MM.1S (cell line): ENCODE results near the gene AUTS2.

Experiments
- EZH2 ChIP-seq: fragments of 300-600 bp; sonication (generic); optimal IDR thresholded peaks from 2 replicates; pipeline ENCODE3; 2017; ENCODE audit warnings: low read depth, mild to moderate bottlenecking, antibody characterized with exemption, low read length, mixed read lengths
- TF ChIP-seq, protein P1 (sequence below): fragments of 300-600 bp; sonication (generic); IDR thresholded peaks from 2 replicates; pipeline ENCODE4 v1.5.1; 2016; ENCODE audit warnings: antibody characterized with exemption, low read length, mixed read lengths

GRCh38 chr7:70384891-70385290 is 786.6 kb downstream of the AUTS2 start:
- TF ChIP-seq, protein P1, sequence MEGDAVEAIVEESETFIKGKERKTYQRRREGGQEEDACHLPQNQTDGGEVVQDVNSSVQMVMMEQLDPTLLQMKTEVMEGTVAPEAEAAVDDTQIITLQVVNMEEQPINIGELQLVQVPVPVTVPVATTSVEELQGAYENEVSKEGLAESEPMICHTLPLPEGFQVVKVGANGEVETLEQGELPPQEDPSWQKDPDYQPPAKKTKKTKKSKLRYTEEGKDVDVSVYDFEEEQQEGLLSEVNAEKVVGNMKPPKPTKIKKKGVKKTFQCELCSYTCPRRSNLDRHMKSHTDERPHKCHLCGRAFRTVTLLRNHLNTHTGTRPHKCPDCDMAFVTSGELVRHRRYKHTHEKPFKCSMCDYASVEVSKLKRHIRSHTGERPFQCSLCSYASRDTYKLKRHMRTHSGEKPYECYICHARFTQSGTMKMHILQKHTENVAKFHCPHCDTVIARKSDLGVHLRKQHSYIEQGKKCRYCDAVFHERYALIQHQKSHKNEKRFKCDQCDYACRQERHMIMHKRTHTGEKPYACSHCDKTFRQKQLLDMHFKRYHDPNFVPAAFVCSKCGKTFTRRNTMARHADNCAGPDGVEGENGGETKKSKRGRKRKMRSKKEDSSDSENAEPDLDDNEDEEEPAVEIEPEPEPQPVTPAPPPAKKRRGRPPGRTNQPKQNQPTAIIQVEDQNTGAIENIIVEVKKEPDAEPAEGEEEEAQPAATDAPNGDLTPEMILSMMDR: no peak
- no peak for TF ChIP-seq EZH2
